Measurements from ENCODE around the gene SORCS2.

SORCS2 gene

DNA sequence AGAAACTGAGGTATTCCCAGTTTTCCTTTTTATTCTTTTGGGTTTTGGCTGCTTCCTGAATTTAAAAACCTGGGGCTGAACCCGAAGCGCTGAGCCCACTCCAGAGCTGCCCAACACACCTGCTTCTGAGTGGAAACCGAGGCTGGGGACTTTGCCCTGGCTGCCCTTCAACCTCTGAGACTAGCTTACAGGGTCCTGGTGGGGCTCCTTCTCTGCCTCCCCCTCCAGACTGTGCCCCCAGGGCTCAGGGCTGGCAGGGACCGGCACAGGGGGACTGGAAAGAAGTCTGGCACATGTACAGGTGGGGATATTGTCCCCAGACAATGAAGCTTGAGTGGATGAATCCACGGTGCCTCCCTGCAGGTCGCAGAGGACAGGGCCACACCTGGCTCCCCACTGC, 482.8 kb downstream of the SORCS2 start:
- TF ChIP-seq FOXM1 (IDR thresholded peaks at IDR 0.05; ENCODE audit: borderline replicate concordance, low read depth) = no peak
- TF ChIP-seq, protein P1, sequence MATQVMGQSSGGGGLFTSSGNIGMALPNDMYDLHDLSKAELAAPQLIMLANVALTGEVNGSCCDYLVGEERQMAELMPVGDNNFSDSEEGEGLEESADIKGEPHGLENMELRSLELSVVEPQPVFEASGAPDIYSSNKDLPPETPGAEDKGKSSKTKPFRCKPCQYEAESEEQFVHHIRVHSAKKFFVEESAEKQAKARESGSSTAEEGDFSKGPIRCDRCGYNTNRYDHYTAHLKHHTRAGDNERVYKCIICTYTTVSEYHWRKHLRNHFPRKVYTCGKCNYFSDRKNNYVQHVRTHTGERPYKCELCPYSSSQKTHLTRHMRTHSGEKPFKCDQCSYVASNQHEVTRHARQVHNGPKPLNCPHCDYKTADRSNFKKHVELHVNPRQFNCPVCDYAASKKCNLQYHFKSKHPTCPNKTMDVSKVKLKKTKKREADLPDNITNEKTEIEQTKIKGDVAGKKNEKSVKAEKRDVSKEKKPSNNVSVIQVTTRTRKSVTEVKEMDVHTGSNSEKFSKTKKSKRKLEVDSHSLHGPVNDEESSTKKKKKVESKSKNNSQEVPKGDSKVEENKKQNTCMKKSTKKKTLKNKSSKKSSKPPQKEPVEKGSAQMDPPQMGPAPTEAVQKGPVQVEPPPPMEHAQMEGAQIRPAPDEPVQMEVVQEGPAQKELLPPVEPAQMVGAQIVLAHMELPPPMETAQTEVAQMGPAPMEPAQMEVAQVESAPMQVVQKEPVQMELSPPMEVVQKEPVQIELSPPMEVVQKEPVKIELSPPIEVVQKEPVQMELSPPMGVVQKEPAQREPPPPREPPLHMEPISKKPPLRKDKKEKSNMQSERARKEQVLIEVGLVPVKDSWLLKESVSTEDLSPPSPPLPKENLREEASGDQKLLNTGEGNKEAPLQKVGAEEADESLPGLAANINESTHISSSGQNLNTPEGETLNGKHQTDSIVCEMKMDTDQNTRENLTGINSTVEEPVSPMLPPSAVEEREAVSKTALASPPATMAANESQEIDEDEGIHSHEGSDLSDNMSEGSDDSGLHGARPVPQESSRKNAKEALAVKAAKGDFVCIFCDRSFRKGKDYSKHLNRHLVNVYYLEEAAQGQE (IDR thresholded peaks at IDR 0.05; ENCODE audit: low read depth) = no peak
- TF ChIP-seq CREB1 (IDR thresholded peaks at IDR 0.05; ENCODE audit: low read depth) = no peak

DNA sequence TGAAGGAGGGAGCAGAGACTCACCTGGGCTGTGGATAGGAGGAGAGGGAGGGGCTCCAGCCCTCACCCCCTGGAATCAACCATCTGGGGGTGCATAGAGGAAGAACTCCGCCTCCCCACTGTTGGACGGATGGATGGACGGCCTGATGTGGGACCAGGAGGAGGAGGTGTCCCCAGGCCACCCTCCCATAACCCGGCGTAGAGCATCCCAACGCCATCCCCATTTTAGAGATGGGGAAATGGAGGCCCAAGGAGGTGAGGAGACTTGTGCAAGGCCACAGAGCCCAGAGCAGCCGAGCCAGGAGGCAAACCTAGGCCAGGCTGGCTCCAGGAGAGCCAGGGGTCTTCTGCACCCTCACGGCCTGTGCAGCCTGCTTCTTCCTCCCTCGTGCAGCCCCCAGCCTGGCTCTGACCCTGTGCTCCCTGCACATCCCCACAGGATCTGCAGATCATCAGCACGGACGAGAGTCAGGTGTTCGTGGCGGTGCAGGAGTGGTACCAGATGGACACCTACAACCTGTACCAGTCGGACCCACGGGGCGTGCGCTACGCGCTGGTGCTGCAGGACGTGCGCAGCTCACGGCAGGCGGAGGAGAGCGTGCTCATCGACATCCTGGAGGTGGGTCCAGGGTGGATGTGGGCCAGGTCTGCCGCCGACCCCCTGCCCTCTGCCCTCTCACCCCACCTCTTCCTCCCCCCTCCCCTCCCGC, 483.4 kb downstream of the SORCS2 start:
- no peak for TF ChIP-seq FOXM1 (IDR thresholded peaks at IDR 0.05; ENCODE audit: borderline replicate concordance, low read depth)
- no peak for TF ChIP-seq EP300 (IDR thresholded peaks at IDR 0.05; ENCODE audit: borderline replicate concordance)
- no peak for TF ChIP-seq TCF12 (IDR thresholded peaks at IDR 0.05; ENCODE audit: low read depth)
- no peak for TF ChIP-seq RAD21 (IDR thresholded peaks at IDR 0.05; ENCODE audit: low read depth)
- TF ChIP-seq NFIC (IDR thresholded peaks at IDR 0.05) = no peak

DNA sequence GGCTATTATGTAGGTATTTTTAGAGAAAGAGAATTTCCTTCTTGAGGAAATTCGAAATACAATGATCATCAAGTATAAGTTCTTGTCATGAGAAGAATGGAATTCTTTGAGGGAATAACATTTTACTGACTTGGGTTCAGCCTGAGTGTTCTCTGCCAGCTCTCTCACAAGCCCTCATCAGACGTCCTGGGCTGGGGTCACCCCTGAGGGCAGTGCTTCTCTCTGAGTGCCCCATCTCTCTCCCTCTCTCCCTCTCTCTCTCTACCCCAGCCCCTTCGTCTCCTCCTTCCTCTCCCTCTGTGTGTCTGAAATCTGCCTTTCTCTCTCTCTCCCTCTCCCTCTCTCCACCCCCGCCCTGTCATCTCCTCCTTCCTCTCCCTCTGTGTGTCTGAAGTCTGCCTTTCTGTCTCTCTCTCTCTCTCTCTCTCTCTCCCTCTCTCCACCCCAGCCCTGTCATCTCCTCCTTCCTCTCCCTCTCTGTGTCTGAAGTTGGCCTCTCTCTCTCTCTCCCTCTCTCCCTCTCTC, 484.1 kb downstream of the SORCS2 start:
- TF ChIP-seq, protein P1 (IDR thresholded peaks at IDR 0.05; ENCODE audit: low read depth) = no peak
- TF ChIP-seq TEAD4 (IDR thresholded peaks at IDR 0.05) (no peak), TAF1 (IDR thresholded peaks at IDR 0.05; ENCODE audit: low read depth) (no peak), ZBTB7A (IDR thresholded peaks at IDR 0.05; ENCODE audit: low read depth) (no peak), EGR1 (IDR thresholded peaks at IDR 0.05) (no peak), CEBPB (IDR thresholded peaks at IDR 0.05) (no peak), NFIC (IDR thresholded peaks at IDR 0.05) (no peak), YY1 (IDR thresholded peaks at IDR 0.05; ENCODE audit: low read depth) (no peak), CREB1 (IDR thresholded peaks at IDR 0.05; ENCODE audit: low read depth) (no peak), FOXM1 (IDR thresholded peaks at IDR 0.05; ENCODE audit: borderline replicate concordance, low read depth) (no peak), EP300 (IDR thresholded peaks at IDR 0.05; ENCODE audit: borderline replicate concordance) (no peak), RAD21 (IDR thresholded peaks at IDR 0.05; ENCODE audit: low read depth) (no peak), TCF12 (IDR thresholded peaks at IDR 0.05; ENCODE audit: low read depth) (no peak)
- TF ChIP-seq, protein P2, sequence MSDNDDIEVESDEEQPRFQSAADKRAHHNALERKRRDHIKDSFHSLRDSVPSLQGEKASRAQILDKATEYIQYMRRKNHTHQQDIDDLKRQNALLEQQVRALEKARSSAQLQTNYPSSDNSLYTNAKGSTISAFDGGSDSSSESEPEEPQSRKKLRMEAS (IDR thresholded peaks at IDR 0.05) = no peak
- TF ChIP-seq, protein P3, sequence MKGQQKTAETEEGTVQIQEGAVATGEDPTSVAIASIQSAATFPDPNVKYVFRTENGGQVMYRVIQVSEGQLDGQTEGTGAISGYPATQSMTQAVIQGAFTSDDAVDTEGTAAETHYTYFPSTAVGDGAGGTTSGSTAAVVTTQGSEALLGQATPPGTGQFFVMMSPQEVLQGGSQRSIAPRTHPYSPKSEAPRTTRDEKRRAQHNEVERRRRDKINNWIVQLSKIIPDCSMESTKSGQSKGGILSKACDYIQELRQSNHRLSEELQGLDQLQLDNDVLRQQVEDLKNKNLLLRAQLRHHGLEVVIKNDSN (IDR thresholded peaks at IDR 0.05) = no peak

DNA sequence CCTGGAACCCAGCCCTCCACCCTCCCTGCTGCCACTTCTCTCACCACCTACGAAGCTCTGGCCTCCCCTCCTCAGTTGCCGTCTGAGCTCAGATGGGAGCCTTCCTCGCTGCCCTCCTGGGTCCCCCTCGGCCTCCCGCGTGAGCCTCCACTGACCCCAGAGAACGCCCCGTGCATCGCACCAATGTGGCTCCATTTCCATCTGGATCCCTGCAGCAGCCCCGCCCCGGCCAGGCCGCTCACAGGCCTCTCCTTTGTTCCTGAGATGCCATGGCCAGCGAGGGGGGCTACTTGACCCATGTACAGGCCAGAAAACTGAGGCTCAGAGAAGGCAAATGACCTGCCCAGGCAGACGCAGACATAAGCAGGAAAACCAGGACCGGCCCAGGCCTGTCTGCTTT, 484.7 kb downstream of the SORCS2 start:
- TF ChIP-seq CEBPB (IDR thresholded peaks at IDR 0.05) (no peak), TAF1 (IDR thresholded peaks at IDR 0.05; ENCODE audit: low read depth) (no peak), YY1 (IDR thresholded peaks at IDR 0.05; ENCODE audit: low read depth) (no peak), RAD21 (IDR thresholded peaks at IDR 0.05; ENCODE audit: low read depth) (no peak), FOXM1 (IDR thresholded peaks at IDR 0.05; ENCODE audit: borderline replicate concordance, low read depth) (no peak), CREB1 (IDR thresholded peaks at IDR 0.05; ENCODE audit: low read depth) (no peak), TEAD4 (IDR thresholded peaks at IDR 0.05) (no peak), TCF12 (IDR thresholded peaks at IDR 0.05; ENCODE audit: low read depth) (no peak), EGR1 (IDR thresholded peaks at IDR 0.05) (no peak), ZBTB7A (IDR thresholded peaks at IDR 0.05; ENCODE audit: low read depth) (no peak), EP300 (IDR thresholded peaks at IDR 0.05; ENCODE audit: borderline replicate concordance) (no peak), NFIC (IDR thresholded peaks at IDR 0.05) (no peak)
- TF ChIP-seq, protein P1 (IDR thresholded peaks at IDR 0.05; ENCODE audit: low read depth) = no peak
- TF ChIP-seq, protein P2 (IDR thresholded peaks at IDR 0.05) = no peak
- TF ChIP-seq, protein P3 (IDR thresholded peaks at IDR 0.05) = no peak

All from Ishikawa (cell line).